H9 (cell line): ENCODE results near the gene MSX2. TPM values are rescaled to one million over a fixed set of nuclear protein-coding genes. Genes with fewer than 3 reads are reported as not detected.

ENCODE experiments used
- DNase-seq: peaks from one replicate; pipeline ENCODE4 v3.0.0-alpha.2; 2017
- H2AFZ ChIP-seq: one replicate; pipeline ENCODE4 v1.6.1; 2013; ENCODE audit warnings: mild to moderate bottlenecking, low read length, control low read depth, moderate library complexity
- H2AK5ac ChIP-seq: 2 replicates; pipeline ENCODE4 v1.6.1; 2013; ENCODE audit warnings: low read length, control low read depth, mixed read lengths; ENCODE audit not compliant: insufficient read length
- H2BK120ac ChIP-seq: one replicate; pipeline ENCODE4 v1.6.1; 2013; ENCODE audit warnings: low read depth, mild to moderate bottlenecking, low read length, control low read depth, inconsistent platforms; ENCODE audit not compliant: poor library complexity, severe bottlenecking
- H2BK12ac ChIP-seq: 2 replicates; pipeline ENCODE4 v1.6.1; 2013; ENCODE audit warnings: low read length, control low read depth, mixed read lengths, low read depth; ENCODE audit not compliant: insufficient read length
- H2BK15ac ChIP-seq: 2 replicates; pipeline ENCODE4 v1.6.1; 2013; ENCODE audit warnings: low read depth, low read length, control low read depth
- H2BK20ac ChIP-seq: one replicate; pipeline ENCODE4 v1.6.1; 2013; ENCODE audit warnings: low read depth, mild to moderate bottlenecking, low read length, control low read depth, inconsistent platforms; ENCODE audit not compliant: poor library complexity, severe bottlenecking
- H2BK5ac ChIP-seq: 2 replicates; pipeline ENCODE4 v1.6.1; 2013; ENCODE audit warnings: low read length, control low read depth, mixed read lengths; ENCODE audit not compliant: insufficient read length
- H3K14ac ChIP-seq: 2 replicates; pipeline ENCODE4 v1.6.1; 2013; ENCODE audit warnings: low read length, control low read depth; ENCODE audit not compliant: insufficient read depth
- H3K18ac ChIP-seq: 2 replicates; pipeline ENCODE4 v1.6.1; 2013; ENCODE audit warnings: low read depth, mild to moderate bottlenecking, mixed read lengths, low read length, control low read depth; ENCODE audit not compliant: insufficient read length
- H3K23ac ChIP-seq: 2 replicates; pipeline ENCODE4 v1.6.1; 2013; ENCODE audit warnings: low read length, control low read depth, mixed read lengths, low read depth; ENCODE audit not compliant: insufficient read length
- H3K23me2 ChIP-seq: 2 replicates; pipeline ENCODE4 v1.6.1; 2013; ENCODE audit warnings: low read depth, mild to moderate bottlenecking, mixed read lengths, low read length, control low read depth; ENCODE audit not compliant: insufficient read length, poor library complexity, severe bottlenecking
- H3K27ac ChIP-seq: 2 replicates; pipeline ENCODE4 v1.5.1; 2013; ENCODE audit warnings: low read length, control low read depth, mixed read lengths, low read depth; ENCODE audit not compliant: insufficient read length
- H3K27me3 ChIP-seq: 2 replicates; pipeline ENCODE4 v1.6.1; 2013; ENCODE audit warnings: low read length, control low read depth, inconsistent platforms; ENCODE audit not compliant: insufficient read depth
- H3K4ac ChIP-seq: 2 replicates; pipeline ENCODE4 v1.6.1; 2013; ENCODE audit warnings: low read depth, mild to moderate bottlenecking, control low read depth, inconsistent platforms, low read length, moderate library complexity
- H3K4me1 ChIP-seq: 2 replicates; pipeline ENCODE4 v1.6.1; 2013; ENCODE audit warnings: low read length, control low read depth, inconsistent platforms; ENCODE audit not compliant: insufficient read depth
- H3K4me2 ChIP-seq: 2 replicates; pipeline ENCODE4 v1.6.1; 2013; ENCODE audit warnings: low read length, control low read depth, mixed read lengths; ENCODE audit not compliant: insufficient read length, insufficient read depth
- H3K56ac ChIP-seq: 2 replicates; pipeline ENCODE4 v1.6.1; 2013; ENCODE audit warnings: low read depth, mild to moderate bottlenecking, mixed read lengths, low read length, control low read depth; ENCODE audit not compliant: insufficient read length
- H3K79me1 ChIP-seq: 2 replicates; pipeline ENCODE4 v1.6.1; 2013; ENCODE audit warnings: low read depth, mild to moderate bottlenecking, moderate library complexity, low read length, control low read depth, inconsistent platforms; ENCODE audit not compliant: insufficient read depth, poor library complexity, severe bottlenecking
- H3K79me2 ChIP-seq: 2 replicates; pipeline ENCODE4 v1.6.1; 2013; ENCODE audit warnings: low read length, control low read depth, inconsistent platforms; ENCODE audit not compliant: insufficient read depth
- H3K9ac ChIP-seq: 2 replicates; pipeline ENCODE4 v1.6.1; 2013; ENCODE audit warnings: low read length, control low read depth, mixed read lengths; ENCODE audit not compliant: insufficient read length; ENCODE audit errors: extremely low read depth
- H3K9me3 ChIP-seq: one replicate; pipeline ENCODE4 v1.6.1; 2013; ENCODE audit warnings: low read depth, low read length, inconsistent platforms; ENCODE audit not compliant: control insufficient read depth
- H3T11ph ChIP-seq: one replicate; pipeline ENCODE4 v1.6.1; 2013; ENCODE audit warnings: mild to moderate bottlenecking, low read length, control low read depth, inconsistent platforms
- H4K20me1 ChIP-seq: one replicate; pipeline ENCODE4 v1.6.1; 2013; ENCODE audit not compliant: control insufficient read depth, insufficient read length, insufficient read depth
- H4K5ac ChIP-seq: 2 replicates; pipeline ENCODE4 v1.6.1; 2013; ENCODE audit warnings: low read depth, mild to moderate bottlenecking, mixed read lengths, low read length, control low read depth; ENCODE audit not compliant: insufficient read length
- H4K8ac ChIP-seq: replicated peaks from 2 replicates; pipeline ENCODE4 v1.6.1; 2013; ENCODE audit warnings: low read length, control low read depth, mixed read lengths, low read depth; ENCODE audit not compliant: insufficient read length
- H4K91ac ChIP-seq: 2 replicates; pipeline ENCODE4 v1.6.1; 2013; ENCODE audit warnings: low read depth, mild to moderate bottlenecking, moderate library complexity, mixed read lengths, low read length, control low read depth; ENCODE audit not compliant: insufficient read length
- H3K27ac Mint-ChIP-seq, 3 experiments: 2 replicates in 2 of 3; 3 replicates in 1 of 3; pipeline ENCODE4 v1.8.0; 2020 to 2021; ENCODE audit warnings: mixed read lengths in 3 of 3, mild to moderate bottlenecking in 1 of 3, moderate library complexity in 1 of 3
- H3K27me3 Mint-ChIP-seq: 2 replicates; pipeline ENCODE4 v1.8.0; 2021; ENCODE audit warnings: low read depth, mild to moderate bottlenecking, moderate library complexity, mixed read lengths
- H3K36me3 Mint-ChIP-seq, 3 experiments: 2 replicates in 2 of 3; 3 replicates in 1 of 3; pipeline ENCODE4 v1.8.0; 2020 to 2021; ENCODE audit warnings: low read depth in 3 of 3, mixed read lengths in 3 of 3; ENCODE audit not compliant: insufficient read depth in 1 of 3
- H3K4me1 Mint-ChIP-seq, 2 experiments: 2 replicates each; pipeline ENCODE4 v1.8.0; 2020; ENCODE audit warnings: mixed read lengths in 2 of 2
- H3K4me3 Mint-ChIP-seq, 2 experiments: 2 replicates in 1 of 2; 3 replicates in 1 of 2; pipeline ENCODE4 v1.8.0; 2020 to 2021; ENCODE audit warnings: mild to moderate bottlenecking in 2 of 2, mixed read lengths in 2 of 2, moderate library complexity in 1 of 2
- H3K9me3 Mint-ChIP-seq, 2 experiments: 2 replicates in 1 of 2; 3 replicates in 1 of 2; pipeline ENCODE4 v1.8.0; 2020; ENCODE audit warnings: mild to moderate bottlenecking in 2 of 2, mixed read lengths in 2 of 2, moderate library complexity in 1 of 2
- CTCF ChIP-seq: fragments of 200-600 bp; sonication (generic); conservative IDR thresholded peaks from 3 replicates; pipeline ENCODE4 v1.8.0; 2021; ENCODE audit warnings: antibody characterized with exemption, mild to moderate bottlenecking
- WGBS: extraction: QIAGEN DNeasy Blood & Tissue Kit; methylation state at CpG from one replicate; pipeline ENCODE4 v1.1.7; 2013; ENCODE audit warnings: missing lambda C conversion rate, low lambda C conversion rate, mixed read lengths; ENCODE audit not compliant: insufficient read length; ENCODE audit errors: extremely low coverage; 5-methylcytosine and 5-hydroxymethylcytosine counted together
- total RNA-seq: library from RNA; stranded (reverse); gene quantifications from 2 replicates; pipeline ENCODE4 v1.2.1, GENCODE V29; 2021

The MSX2 gene
- total RNA-seq, 1 experiment from 2014 or later, result 0.35 TPM

GRCh38 chr5:174715804-174716203, 8.6 kb upstream of the MSX2 start:
- Mint-ChIP-seq H3K27me3 (peaks cover 83% of the 10 kb centered on the region), H3K4me1 (peaks cover 15 to 18% of the 10 kb centered on the region in 2 experiments), H3K4me3 (no peak overlapping the region), H3K27ac (no peak overlapping the region), H3K36me3 (no peaks in the 10 kb centered on the region), H3K9me3 (no peaks in the 10 kb centered on the region)
- H3K79me2 ChIP-seq, result no peaks in the 10 kb centered on the region
- DNase-seq, result no peak
- no peak overlapping the region for H2BK12ac ChIP-seq
- H4K91ac ChIP-seq, result no peak overlapping the region
- H2BK120ac ChIP-seq, result no peak overlapping the region
- H2AFZ ChIP-seq, result no peak overlapping the region
- H3K56ac ChIP-seq, result no peak overlapping the region
- H2AK5ac ChIP-seq, result no peak overlapping the region
- H2BK20ac ChIP-seq, result no peak overlapping the region
- H3K4me1 ChIP-seq, result 0 out of 2 replicates have a peak, but pooled peaks cover 2% of the 10 kb centered on the region
- H3K9ac ChIP-seq, result no peak overlapping the region
- H3K18ac ChIP-seq, result no peak overlapping the region
- H3K27ac ChIP-seq, result no peak overlapping the region
- no peak overlapping the region for H2BK5ac ChIP-seq
- no peak overlapping the region for H3K4ac ChIP-seq
- H3K23me2 ChIP-seq, result peaks cover 8% of the 10 kb centered on the region
- H3K27me3 ChIP-seq, result peaks cover 25% of the 10 kb centered on the region
- no peak for TF ChIP-seq CTCF
- H4K8ac ChIP-seq, result no peak overlapping the region
- no peak overlapping the region for H3K14ac ChIP-seq
- no peak overlapping the region for H2BK15ac ChIP-seq
- no peak overlapping the region for H3K23ac ChIP-seq
- no peaks in the 10 kb centered on the region for H4K20me1 ChIP-seq
- no peaks in the 10 kb centered on the region for H3K9me3 ChIP-seq
- no peak overlapping the region for H3T11ph ChIP-seq
- H3K4me2 ChIP-seq, result no peak overlapping the region
- WGBS, result no CpG with 5 or more reads among the region's 3 CpGs
- H3K79me1 ChIP-seq, result no peaks in the 10 kb centered on the region
- H4K5ac ChIP-seq, result no peak overlapping the region
